DND-41 (cell line): ENCODE data around the gene AUTS2.

ENCODE experiments used
- ATAC-seq: fragments of 200-7000 bp; cut with Tn5 transposase; 3 replicates; pipeline ENCODE4 v1.9.1; 2021; ENCODE audit warnings: low read depth; ENCODE audit not compliant: insufficient read depth
- DNase-seq: peaks from one replicate; pipeline ENCODE4 v3.0.0-alpha.2; 2020
- H2AFZ ChIP-seq: 2 replicates; pipeline ENCODE4 v1.6.0; 2012; ENCODE audit warnings: low read depth, low read length
- H3K27ac ChIP-seq: 2 replicates; pipeline ENCODE4 v1.5.1; 2012; ENCODE audit warnings: low read length, inconsistent platforms
- H3K27me3 ChIP-seq: fragments of 200-600 bp; sonication (generic); 2 replicates; pipeline ENCODE4 v1.6.0; 2012; ENCODE audit warnings: low read length, mild to moderate bottlenecking, inconsistent platforms; ENCODE audit not compliant: insufficient read depth, poor library complexity
- H3K36me3 ChIP-seq: 2 replicates; pipeline ENCODE4 v1.5.1; 2012; ENCODE audit warnings: low read length, inconsistent platforms; ENCODE audit not compliant: insufficient read depth
- H3K4me1 ChIP-seq: 2 replicates; pipeline ENCODE4 v1.5.1; 2012; ENCODE audit warnings: mild to moderate bottlenecking, low read length; ENCODE audit not compliant: insufficient read depth
- H3K4me2 ChIP-seq: 2 replicates; pipeline ENCODE4 v1.6.0; 2012; ENCODE audit warnings: mild to moderate bottlenecking, moderate library complexity, low read length, inconsistent platforms; ENCODE audit not compliant: insufficient read depth
- H3K4me3 ChIP-seq, 2 experiments: fragments of 200-600 bp in 1 of 2; shearing (Covaris generic) in 1 of 2; 2 replicates each; pipeline ENCODE4 v1.5.1; 2012 to 2016; ENCODE audit warnings: inconsistent platforms in 2 of 2, low read length in 2 of 2, mild to moderate bottlenecking in 2 of 2, low read depth in 1 of 2, moderate library complexity in 1 of 2
- H3K79me2 ChIP-seq: 2 replicates; pipeline ENCODE4 v1.6.0; 2012; ENCODE audit warnings: low read length, inconsistent platforms; ENCODE audit not compliant: insufficient read depth
- H3K9ac ChIP-seq: 2 replicates; pipeline ENCODE4 v1.6.0; 2012; ENCODE audit warnings: low read depth, mild to moderate bottlenecking, inconsistent platforms, low read length, moderate library complexity
- H3K9me3 ChIP-seq: 2 replicates; pipeline ENCODE4 v1.5.1; 2012; ENCODE audit warnings: low read length, moderate library complexity, mild to moderate bottlenecking, inconsistent platforms; ENCODE audit not compliant: insufficient read depth, severe bottlenecking
- H4K20me1 ChIP-seq: 2 replicates; pipeline ENCODE4 v1.6.0; 2012; ENCODE audit warnings: low read length; ENCODE audit not compliant: insufficient read depth
- CTCF ChIP-seq: IDR thresholded peaks from 2 replicates; pipeline ENCODE4 v1.5.1; 2012; ENCODE audit warnings: borderline replicate concordance, low read length, moderate library complexity, mild to moderate bottlenecking; ENCODE audit not compliant: poor library complexity, severe bottlenecking; ENCODE audit errors: extremely low read depth
- EZH2 ChIP-seq: IDR thresholded peaks from 3 replicates; pipeline ENCODE4 v1.6.1; 2012; ENCODE audit warnings: borderline replicate concordance, low read depth, mild to moderate bottlenecking, moderate library complexity, low read length, inconsistent platforms; ENCODE audit not compliant: severe bottlenecking

AUTS2 gene

GRCh38 chr7:70480927-70481569, 882.8 kb downstream of the AUTS2 start:
- Histone ChIP-seq H3K79me2 (no peaks in the 10 kb centered on the region), H3K9me3 (no peaks in the 10 kb centered on the region), H2AFZ (no peak overlapping the region), H3K4me2 (no peak overlapping the region), H3K9ac (no peak overlapping the region), H3K4me1 (no peaks in the 10 kb centered on the region), H3K36me3 (no peaks in the 10 kb centered on the region), H3K4me3 (no peak overlapping the region), H4K20me1 (no peaks in the 10 kb centered on the region), H3K27me3 (no peaks in the 10 kb centered on the region), H3K27ac (no peak overlapping the region)
- DNase-seq (no peak), ATAC-seq (no peak)
- TF ChIP-seq EZH2 (no peak), CTCF (no peak)

GRCh38 chr7:70481570-70482123, 883.4 kb downstream of the AUTS2 start:
- TF ChIP-seq CTCF (no peak), EZH2 (no peak)
- no peak overlapping the region for H3K27ac ChIP-seq
- H4K20me1 ChIP-seq: no peaks in the 10 kb centered on the region
- H3K79me2 ChIP-seq: no peaks in the 10 kb centered on the region
- ATAC-seq: no peak
- H3K4me3 ChIP-seq: no peak overlapping the region
- no peak overlapping the region for H3K4me2 ChIP-seq
- H3K9me3 ChIP-seq: no peaks in the 10 kb centered on the region
- no peaks in the 10 kb centered on the region for H3K36me3 ChIP-seq
- no peak overlapping the region for H2AFZ ChIP-seq
- H3K27me3 ChIP-seq: no peaks in the 10 kb centered on the region
- no peak overlapping the region for H3K9ac ChIP-seq
- H3K4me1 ChIP-seq: no peaks in the 10 kb centered on the region
- DNase-seq: no peak

GRCh38 chr7:70484255-70484654, 886.0 kb downstream of the AUTS2 start:
- Histone ChIP-seq H3K4me3 (no peak overlapping the region), H3K9me3 (no peaks in the 10 kb centered on the region), H3K27me3 (no peaks in the 10 kb centered on the region), H2AFZ (no peak overlapping the region), H3K9ac (no peak overlapping the region), H3K36me3 (no peaks in the 10 kb centered on the region), H4K20me1 (no peaks in the 10 kb centered on the region), H3K4me1 (no peaks in the 10 kb centered on the region), H3K79me2 (no peaks in the 10 kb centered on the region), H3K4me2 (no peak overlapping the region), H3K27ac (no peak overlapping the region)
- no peak for DNase-seq
- TF ChIP-seq CTCF (no peak), EZH2 (no peak)
- no peak for ATAC-seq
